ENCODE results near the gene SLC6A19. TPM values are rescaled to one million over a fixed set of nuclear protein-coding genes. Genes with fewer than 3 reads are reported as not detected.

The SLC6A19 gene
- total and polyA plus RNA-seq, 9 of the 15 experiments (the other 6 are each of a cell fraction or from before 2014, with no cell fraction given) = 0.03 to 1.6 (median 0.59) TPM

GRCh38 chr5:1241509-1242080 lies 40.2 kb downstream of the SLC6A19 start:
- H2AFZ ChIP-seq (ENCODE audit: low read depth, low read length) = no peak overlapping the region
- H4K20me1 ChIP-seq (replicated peaks; ENCODE audit: control insufficient read depth, insufficient read depth, low read length) = peaks cover 38% of the 10 kb centered on the region
- no peak for TF ChIP-seq ZFP36 (IDR thresholded peaks at IDR 0.05; ENCODE audit: low read depth, low read length, partially characterized antibody)
- no peak for TF ChIP-seq CHAMP1 (IDR thresholded peaks at IDR 0.05)
- TF ChIP-seq ELF2 (CRISPR knock-in tag; IDR thresholded peaks at IDR 0.05) = no peak
- no peak for TF ChIP-seq FOXP1 (CRISPR knock-in tag; IDR thresholded peaks at IDR 0.05)
- no peak for TF ChIP-seq NFIX (CRISPR knock-in tag; IDR thresholded peaks at IDR 0.05; ENCODE audit: low read depth)
- TF ChIP-seq U2AF1 (optimal IDR thresholded peaks at IDR 0.05; ENCODE audit: low read depth, low read length) = no peak
- TF ChIP-seq CREB3L1 (IDR thresholded peaks at IDR 0.05; ENCODE audit: borderline replicate concordance, low read depth) = no peak
- no peak for TF ChIP-seq ZBTB12 (CRISPR knock-in tag; IDR thresholded peaks at IDR 0.05)
- TF ChIP-seq ZFX (CRISPR knock-in tag; IDR thresholded peaks at IDR 0.05) = no peak
- TF ChIP-seq SPI1 (IDR thresholded peaks at IDR 0.05; ENCODE audit: borderline replicate concordance, low read depth, low read length) = no peak
- no peak for TF ChIP-seq MAX (CRISPR knock-in tag; IDR thresholded peaks at IDR 0.05)
- TF ChIP-seq GATAD2A (IDR thresholded peaks at IDR 0.05) = no peak
- H3K27me3 ChIP-seq (ENCODE audit: control insufficient read depth in 2 of 2, insufficient read depth in 2 of 2, low read length in 2 of 2) = peaks cover 35 to 74% of the 10 kb centered on the region in 2 experiments; a peak in 4 of 5 replicates
- intact Hi-C loops (cut with micrococcal nuclease) = no loop called here
- no TSS peak for BruUV-seq (replicated peaks)
- no peak overlapping the region for H3K9ac ChIP-seq (ENCODE audit: insufficient read depth in 1 of 2, low read depth in 2 of 2, low read length in 2 of 2)
- ATAC-seq = no peak
- ChIA-PET CTCF (ENCODE audit: low intra/inter-chr PET ratio) (no interaction called here), POLR2A (interaction anchor here (0.6 kb wide), 1 partner anchor 68 kb away, joined by 3 read pairs; no protein-coding TSS in a partner anchor)
- FAIRE-seq = no peak
- H3K4me3 ChIP-seq = no peak overlapping the region
- H3K9me3 ChIP-seq (replicated peaks; ENCODE audit: control insufficient read depth, insufficient read depth, low read depth, low read length) = no peaks in the 10 kb centered on the region
- in situ Hi-C loops (cut with MboI) = no loop called here
- no peak overlapping the region for H3K4me2 ChIP-seq (ENCODE audit: insufficient read depth, low read length)
- DNase-seq (ENCODE audit: extremely low read depth in 1 of 4, low spot score in 3 of 4) = no peak
- H3K36me3 ChIP-seq (ENCODE audit: control insufficient read depth, insufficient read depth, low read length) = no peaks in the 10 kb centered on the region
- WGBS (ENCODE audit: insufficient coverage, low coverage, missing lambda C conversion rate) = 2% methylated on average over 22 of the region's 22 CpGs
- no peaks in the 10 kb centered on the region for H3K9me1 ChIP-seq (ENCODE audit: control insufficient read depth, insufficient read depth, low read length)
- H3K79me2 ChIP-seq (ENCODE audit: control insufficient read depth, insufficient read depth, low read length) = no peaks in the 10 kb centered on the region
- H3K27ac ChIP-seq (ENCODE audit: extremely low read depth, low read depth, low read length) = no peak overlapping the region
- peaks cover 8 to 45% of the 10 kb centered on the region in 2 experiments; a peak in 4 of 5 replicates for H3K4me1 ChIP-seq (replicated peaks in 1 of 2; ENCODE audit: control insufficient read depth in 2 of 2, insufficient read depth in 2 of 2, low read length in 2 of 2)

All from K562 (cell line).